H1 (cell line): ENCODE data around the gene AQP12A. TPM values are rescaled to one million over a fixed set of nuclear protein-coding genes. Genes with fewer than 3 reads are reported as not detected.

Source experiments
- KDM4A ChIP-seq: IDR thresholded peaks from one replicate; pipeline ENCODE4 v1.7.1; 2012; ENCODE audit warnings: low read depth, mild to moderate bottlenecking, moderate library complexity, low read length, inconsistent platforms; ENCODE audit not compliant: severe bottlenecking
- NANOG ChIP-seq: IDR thresholded peaks from 2 replicates; pipeline ENCODE4 v1.6.1; 2011; ENCODE audit warnings: low read length, low read depth, mild to moderate bottlenecking, inconsistent platforms; ENCODE audit not compliant: insufficient read depth, poor library complexity, severe bottlenecking
- RNF2 ChIP-seq: fragments of 200-900, 300-1000 bp; sonication (generic); IDR thresholded peaks from 2 replicates; pipeline ENCODE4 v1.7.1; 2016; ENCODE audit warnings: borderline replicate concordance, low read depth, mild to moderate bottlenecking, antibody characterized with exemption, low read length; ENCODE audit not compliant: poor library complexity, severe bottlenecking; ENCODE audit errors: missing control alignments
- TAF1 ChIP-seq: IDR thresholded peaks from 2 replicates; pipeline ENCODE4 v1.6.1; 2011; ENCODE audit warnings: mild to moderate bottlenecking, low read depth, low read length
- TAF7 ChIP-seq: optimal IDR thresholded peaks from 2 replicates; pipeline ENCODE3; 2011; ENCODE audit warnings: low read depth, mild to moderate bottlenecking, inconsistent platforms, low read length, moderate library complexity, borderline replicate concordance
- polyA plus RNA-seq, 7 experiments: library from polyadenylated mRNA; depleted of rRNA in 3 of 7; stranded (reverse) in 5 of 7; unstranded in 2 of 7; fragments of >200 nt in 5 of 7; fragments of 200-250 nt in 2 of 7; gene quantifications; 1 replicate in 5 of 7; 2 replicates in 1 of 7; 4 replicates in 1 of 7; pipeline versions ENCODE4 v1.2.1 to v1.2.3, GENCODE V29; 2011 to 2013; ENCODE audit warnings: missing spikeins in 2 of 7, mixed read lengths in 2 of 7
- total RNA-seq: library from RNA; stranded (reverse); fragmentation: NEBNext Ultra II Directional; extraction: Animal tissue kit (Norgen Biotek cat#: 25700); gene quantifications from 2 replicates; pipeline ENCODE4 v1.2.1, GENCODE V29; 2021

Gene AQP12A
- total and polyA plus RNA-seq, 2 of the 8 experiments (the other 6 are each of a cell fraction or from before 2014, with no cell fraction given) = not detected

- TF ChIP-seq TAF7 (no peak), NANOG (no peak), TAF1 (no peak), KDM4A (no peak), RNF2 (no peak)
Observed at GRCh38 chr2:240645801-240646175, 45.9 kb upstream of the AQP12A start (continued).
